ENCODE data around the gene MT1M. TPM values are rescaled to one million over a fixed set of nuclear protein-coding genes. Genes with fewer than 3 reads are reported as not detected.
"Not testable (repeated sequence)": the region's sequence is repeated elsewhere in the genome, so short reads cannot be mapped to it uniquely, and the experiment has no call there.

The MT1M gene
- total RNA-seq, 1 experiment from 2014 or later, result not detected

- no peak for DNase-seq (ENCODE audit: low spot score)
These were observed 17.4 kb downstream of the MT1M start for GRCh38 chr16:56649820-56650219.

- DNase-seq (ENCODE audit: low spot score), result no peak
These were observed 19.1 kb downstream of the MT1M start, which contains the start of gene MT1B for GRCh38 chr16:56651586-56651985. Gene MT1B (plus strand): TSS chr16:56651886. CDS start chr16:56651954, 68 bp downstream.

GRCh38 chr16:56652600-56652999 lies 20.1 kb downstream of the MT1M start:
- DNase-seq (ENCODE audit: low spot score), result no peak

- DNase-seq (ENCODE audit: low spot score), result no peak
These were observed 20.8 kb downstream of the MT1M start for GRCh38 chr16:56653218-56653617.

- DNase-seq (ENCODE audit: low spot score), result no peak
These were observed 25.3 kb downstream of the MT1M start, which contains the start of gene MT1F for GRCh38 chr16:56657555-56658326. Gene MT1F (plus strand): TSS chr16:56657959. CDS start chr16:56658059, 100 bp downstream.

- DNase-seq (ENCODE audit: low spot score), result no peak
These were observed 25.9 kb downstream of the MT1M start for GRCh38 chr16:56658327-56658875.

GRCh38 chr16:56662357-56663354 lies 30.2 kb downstream of the MT1M start:
- no peak for DNase-seq (ENCODE audit: low spot score)

- no peak for DNase-seq (ENCODE audit: low spot score)
These were observed 32.0 kb downstream of the MT1M start for GRCh38 chr16:56664506-56664905.

GRCh38 chr16:56665286-56666261 lies 33.1 kb downstream of the MT1M start:
- not testable (repeated sequence) for DNase-seq (ENCODE audit: low spot score)

- no peak for DNase-seq (ENCODE audit: low spot score)
These were observed 35.4 kb downstream of the MT1M start, which contains the start of gene MT1G for GRCh38 chr16:56667581-56668571. Gene MT1G (minus strand): TSS chr16:56668065. CDS start chr16:56667993, 72 bp downstream.

- DNase-seq (ENCODE audit: low spot score), result no peak
These were observed 36.8 kb downstream of the MT1M start, which contains the start of gene MT1H for GRCh38 chr16:56669005-56669839. Gene MT1H (plus strand): TSS chr16:56669814. CDS start chr16:56669885, 71 bp downstream.

- no peak for DNase-seq (ENCODE audit: low spot score)
These were observed 37.6 kb downstream of the MT1M start for GRCh38 chr16:56669840-56670619.

GRCh38 chr16:56670620-56670934 lies 38.1 kb downstream of the MT1M start:
- DNase-seq (ENCODE audit: low spot score), result no peak

- not testable (repeated sequence) for DNase-seq (ENCODE audit: low spot score)
These were observed 39.2 kb downstream of the MT1M start for GRCh38 chr16:56671691-56672090.

- not testable (repeated sequence) for DNase-seq (ENCODE audit: low spot score)
These were observed 39.7 kb downstream of the MT1M start for GRCh38 chr16:56672171-56672570.

GRCh38 chr16:56672761-56673536 lies 40.5 kb downstream of the MT1M start:
- DNase-seq (ENCODE audit: low spot score), result no peak

GRCh38 chr16:56673921-56674320 lies 41.5 kb downstream of the MT1M start:
- DNase-seq (ENCODE audit: low spot score), result no peak
